ENCODE data around the gene AFAP1L2. TPM values are rescaled to one million over a fixed set of nuclear protein-coding genes. Genes with fewer than 3 reads are reported as not detected.

AFAP1L2 gene
- total and polyA plus RNA-seq, 2 experiments from 2014 or later: 0.75 to 3.8 TPM

GRCh38 chr10:114332301-114333192 lies 71.8 kb downstream of the AFAP1L2 start:
- Histone ChIP-seq H3K9me3 (ENCODE audit: low read depth) (no peaks in the 10 kb centered on the region), H3K4me3 (no peak overlapping the region), H3K27me3 (no peaks in the 10 kb centered on the region), H3K4me1 (ENCODE audit: low read depth) (no peaks in the 10 kb centered on the region), H3K27ac (no peak overlapping the region), H3K36me3 (no peaks in the 10 kb centered on the region)
- TF ChIP-seq, protein P1, sequence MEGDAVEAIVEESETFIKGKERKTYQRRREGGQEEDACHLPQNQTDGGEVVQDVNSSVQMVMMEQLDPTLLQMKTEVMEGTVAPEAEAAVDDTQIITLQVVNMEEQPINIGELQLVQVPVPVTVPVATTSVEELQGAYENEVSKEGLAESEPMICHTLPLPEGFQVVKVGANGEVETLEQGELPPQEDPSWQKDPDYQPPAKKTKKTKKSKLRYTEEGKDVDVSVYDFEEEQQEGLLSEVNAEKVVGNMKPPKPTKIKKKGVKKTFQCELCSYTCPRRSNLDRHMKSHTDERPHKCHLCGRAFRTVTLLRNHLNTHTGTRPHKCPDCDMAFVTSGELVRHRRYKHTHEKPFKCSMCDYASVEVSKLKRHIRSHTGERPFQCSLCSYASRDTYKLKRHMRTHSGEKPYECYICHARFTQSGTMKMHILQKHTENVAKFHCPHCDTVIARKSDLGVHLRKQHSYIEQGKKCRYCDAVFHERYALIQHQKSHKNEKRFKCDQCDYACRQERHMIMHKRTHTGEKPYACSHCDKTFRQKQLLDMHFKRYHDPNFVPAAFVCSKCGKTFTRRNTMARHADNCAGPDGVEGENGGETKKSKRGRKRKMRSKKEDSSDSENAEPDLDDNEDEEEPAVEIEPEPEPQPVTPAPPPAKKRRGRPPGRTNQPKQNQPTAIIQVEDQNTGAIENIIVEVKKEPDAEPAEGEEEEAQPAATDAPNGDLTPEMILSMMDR (IDR thresholded peaks at IDR 0.05; ENCODE audit: low read depth, low read length): no peak
- no peak for DNase-seq (ENCODE audit: low read depth in 1 of 2, low spot score in 1 of 2)

DNA sequence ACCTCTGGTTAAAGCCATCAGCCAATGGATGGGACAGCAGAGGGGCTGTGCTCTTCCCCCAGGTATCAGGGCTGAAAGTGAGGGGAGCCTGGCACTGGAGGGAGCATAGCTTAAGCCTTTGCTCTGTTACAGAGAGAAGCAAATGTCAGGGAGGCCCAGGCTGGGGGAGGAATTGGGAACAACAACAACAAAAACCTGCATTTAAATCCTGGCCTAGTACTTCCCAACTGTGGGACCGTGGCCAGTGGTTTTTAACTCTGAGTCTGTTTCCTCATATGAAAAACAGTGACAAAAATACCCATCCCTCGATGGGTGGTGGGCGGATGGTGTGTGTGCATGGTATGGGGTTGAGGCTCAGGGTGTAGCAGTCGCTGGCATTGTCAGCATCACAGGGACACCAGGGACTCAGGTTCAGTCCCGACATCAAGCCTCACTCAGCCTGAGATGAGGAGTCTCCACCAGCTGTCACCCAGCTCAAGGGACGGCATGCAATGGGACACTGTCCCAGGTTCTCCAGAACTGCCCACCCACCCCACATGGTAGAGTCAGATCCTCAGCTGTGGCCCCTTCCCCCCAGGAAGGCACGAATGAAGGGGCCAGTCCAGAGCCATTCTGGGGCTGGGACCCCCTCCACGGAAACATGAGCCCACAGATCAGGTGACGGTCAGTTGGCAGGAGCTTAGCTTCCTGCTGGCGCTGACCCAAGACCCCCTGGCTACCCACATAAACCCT lies 74.5 kb downstream of the AFAP1L2 start:
- Histone ChIP-seq H3K4me3 (no peak overlapping the region), H3K4me1 (ENCODE audit: low read depth) (no peaks in the 10 kb centered on the region), H3K27ac (no peak overlapping the region), H3K27me3 (no peaks in the 10 kb centered on the region), H3K9me3 (ENCODE audit: low read depth) (no peaks in the 10 kb centered on the region), H3K36me3 (no peaks in the 10 kb centered on the region)
- TF ChIP-seq, protein P1 (IDR thresholded peaks at IDR 0.05; ENCODE audit: low read depth, low read length): no peak
- no peak for DNase-seq (ENCODE audit: low read depth in 1 of 2, low spot score in 1 of 2)

GRCh38 chr10:114328874-114329273 lies 75.4 kb downstream of the AFAP1L2 start:
- Histone ChIP-seq H3K4me3 (no peak overlapping the region), H3K27me3 (no peaks in the 10 kb centered on the region), H3K27ac (no peak overlapping the region), H3K36me3 (no peaks in the 10 kb centered on the region), H3K4me1 (ENCODE audit: low read depth) (no peaks in the 10 kb centered on the region), H3K9me3 (ENCODE audit: low read depth) (no peaks in the 10 kb centered on the region)
- TF ChIP-seq, protein P1 (IDR thresholded peaks at IDR 0.05; ENCODE audit: low read depth, low read length): no peak
- DNase-seq (ENCODE audit: low read depth in 1 of 2, low spot score in 1 of 2): peak in 1 of 2 donors; percentile 51

DNA sequence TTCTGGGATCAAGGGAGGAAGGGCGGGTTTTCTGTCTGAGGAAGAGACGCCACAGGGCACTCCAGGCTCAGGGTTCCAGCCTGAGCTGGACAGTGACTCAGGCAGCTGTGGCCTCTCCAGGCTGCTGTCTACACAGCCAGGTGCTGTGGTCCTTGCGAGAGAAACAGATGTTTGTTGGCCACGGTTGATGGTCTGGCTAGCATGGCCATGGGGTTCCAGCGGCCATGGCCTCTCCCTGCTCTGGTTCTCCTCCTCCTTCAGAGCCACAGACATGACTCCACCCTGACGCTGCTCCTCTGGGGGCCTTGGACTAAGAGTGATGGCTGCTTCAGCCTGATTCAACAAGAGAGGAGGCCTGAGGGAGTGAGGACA lies 75.9 kb downstream of the AFAP1L2 start:
- H3K4me1 ChIP-seq (ENCODE audit: low read depth): no peaks in the 10 kb centered on the region
- TF ChIP-seq, protein P1 (IDR thresholded peaks at IDR 0.05; ENCODE audit: low read depth, low read length): no peak
- H3K9me3 ChIP-seq (ENCODE audit: low read depth): no peaks in the 10 kb centered on the region
- no peak overlapping the region for H3K4me3 ChIP-seq
- no peak overlapping the region for H3K27ac ChIP-seq
- no peak for DNase-seq (ENCODE audit: low read depth in 1 of 2, low spot score in 1 of 2)
- no peaks in the 10 kb centered on the region for H3K36me3 ChIP-seq
- H3K27me3 ChIP-seq: no peaks in the 10 kb centered on the region

DNA sequence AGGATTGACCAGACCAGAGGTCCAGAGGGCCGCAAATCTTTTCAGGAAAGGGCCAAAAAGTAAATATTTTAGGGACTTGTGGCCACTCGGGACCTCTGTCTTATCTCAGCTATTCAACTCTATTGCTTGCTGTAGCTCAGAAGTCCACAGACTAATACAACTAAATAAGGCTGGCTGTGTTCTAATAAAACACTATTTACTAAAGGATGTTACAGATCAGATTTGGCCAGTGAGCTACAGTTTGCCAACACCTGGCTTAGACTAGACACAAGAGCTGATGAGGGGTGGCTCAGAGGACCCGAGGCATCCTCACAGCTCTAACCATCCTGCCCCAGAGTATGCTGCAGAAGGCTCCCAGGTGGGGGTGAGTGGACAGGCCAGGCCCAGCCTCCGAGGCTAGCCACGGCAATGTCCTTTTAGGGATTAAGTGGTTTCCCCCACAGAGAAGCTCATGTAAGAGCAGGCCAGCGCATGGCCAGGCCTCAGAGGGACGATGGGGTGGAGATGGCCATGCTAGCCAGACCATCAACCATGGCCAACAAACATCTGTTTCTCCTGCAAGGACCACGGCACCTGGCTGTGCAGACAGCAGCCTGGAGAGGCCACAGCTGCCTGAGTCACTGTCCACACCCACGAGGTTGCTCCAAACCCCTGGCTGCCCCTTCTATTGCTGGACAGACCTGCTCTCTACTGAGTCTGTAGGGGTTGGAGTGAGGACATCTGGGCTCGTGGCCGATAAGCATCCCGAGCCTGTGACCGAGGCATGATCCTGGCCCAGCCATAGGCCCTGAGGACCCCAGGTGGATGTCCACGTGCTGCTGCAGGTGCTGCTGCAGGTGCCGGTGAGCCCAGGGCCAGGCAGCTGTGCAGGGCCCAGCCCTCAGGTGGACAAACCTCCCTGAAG lies 76.5 kb downstream of the AFAP1L2 start:
- Histone ChIP-seq H3K36me3 (no peaks in the 10 kb centered on the region), H3K27me3 (no peaks in the 10 kb centered on the region), H3K27ac (no peak overlapping the region), H3K4me3 (no peak overlapping the region), H3K4me1 (ENCODE audit: low read depth) (no peaks in the 10 kb centered on the region), H3K9me3 (ENCODE audit: low read depth) (no peaks in the 10 kb centered on the region)
- TF ChIP-seq, protein P1 (IDR thresholded peaks at IDR 0.05; ENCODE audit: low read depth, low read length): no peak
- DNase-seq (ENCODE audit: low read depth in 1 of 2, low spot score in 1 of 2): no peak

All from cardiac muscle cell (in vitro differentiated cells and primary cell).